ENCODE results near the gene CDK14.

The CDK14 gene

GRCh38 chr7:90642978-90643377 is 46.9 kb downstream of the CDK14 start:
- no peak for DNase-seq

GRCh38 chr7:90645784-90646183 is 49.7 kb downstream of the CDK14 start:
- no peak for DNase-seq

GRCh38 chr7:90648107-90648506 is 52.0 kb downstream of the CDK14 start:
- no peak for DNase-seq

GRCh38 chr7:90648834-90649233 is 52.7 kb downstream of the CDK14 start:
- DNase-seq, result no peak

GRCh38 chr7:90654718-90655427 is 58.8 kb downstream of the CDK14 start:
- no peak for DNase-seq

- peak; percentile 97 for DNase-seq
These were observed 59.4 kb downstream of the CDK14 start for GRCh38 chr7:90655566-90655965.

GRCh38 chr7:90657481-90657880 is 61.4 kb downstream of the CDK14 start:
- DNase-seq, result no peak

- DNase-seq, result no peak
These were observed 64.0 kb downstream of the CDK14 start for GRCh38 chr7:90660100-90660499.

GRCh38 chr7:90660819-90661218 is 64.7 kb downstream of the CDK14 start:
- DNase-seq, result no peak

- DNase-seq, result peak; percentile 38
These were observed 65.4 kb downstream of the CDK14 start for GRCh38 chr7:90661290-90662151.

GRCh38 chr7:90663176-90663575 is 67.1 kb downstream of the CDK14 start:
- DNase-seq, result no peak

- no peak for DNase-seq
These were observed 70.1 kb downstream of the CDK14 start for GRCh38 chr7:90666186-90666585.

GRCh38 chr7:90668992-90669391 is 72.9 kb downstream of the CDK14 start:
- DNase-seq, result no peak

- DNase-seq, result no peak
These were observed 73.4 kb downstream of the CDK14 start for GRCh38 chr7:90669492-90669891.

GRCh38 chr7:90671571-90671970 is 75.5 kb downstream of the CDK14 start:
- no peak for DNase-seq

GRCh38 chr7:90672210-90672609 is 76.1 kb downstream of the CDK14 start:
- no peak for DNase-seq

GRCh38 chr7:90674625-90675024 is 78.5 kb downstream of the CDK14 start:
- no peak for DNase-seq

- no peak for DNase-seq
These were observed 79.9 kb downstream of the CDK14 start for GRCh38 chr7:90675982-90676381.

GRCh38 chr7:90677486-90678404 is 81.6 kb downstream of the CDK14 start:
- DNase-seq, result no peak

- DNase-seq, result no peak
These were observed 82.9 kb downstream of the CDK14 start for GRCh38 chr7:90678986-90679385.

GRCh38 chr7:90680484-90680883 is 84.4 kb downstream of the CDK14 start:
- DNase-seq, result no peak

GRCh38 chr7:90681336-90682022 is 85.4 kb downstream of the CDK14 start:
- DNase-seq, result peak; percentile 67

GRCh38 chr7:90686146-90686545 is 90.0 kb downstream of the CDK14 start:
- no peak for DNase-seq
